ENCODE measurements around the gene SH3D21.

GRCh38 chr1:36358514-36359084 lies 52.4 kb downstream of the SH3D21 start:
- TF ChIP-seq CTCF (IDR thresholded peaks at IDR 0.05) (no peak), POLR2A (IDR thresholded peaks at IDR 0.05) (no peak), POLR2AphosphoS5 (IDR thresholded peaks at IDR 0.05) (no peak), EP300 (IDR thresholded peaks at IDR 0.05) (no peak)
